ENCODE data around the gene ANXA9. TPM values are rescaled to one million over a fixed set of nuclear protein-coding genes. Genes with fewer than 3 reads are reported as not detected.

ANXA9 gene
- total RNA-seq, 2 donors from 2014 or later = 0.15 to 0.44 TPM

GRCh38 chr1:151013518-151013917 is 31.4 kb downstream of the ANXA9 start:
- peak; percentile 76 to 85 for ATAC-seq
- DNase-seq = peak; percentile 56
- intact Hi-C loops (cut with DNase I) = no loop called here

GRCh38 chr1:151024540-151025146 is 42.6 kb downstream of the ANXA9 start:
- intact Hi-C loops (cut with DNase I) = loop anchor here in 1 of 2 donors (2.0 to 5.0 kb wide), 2 partner anchors 46 to 133 kb away; partner anchors contain the start of genes GABPB2 and TNFAIP8L2
- ATAC-seq (peak; percentile 91 to 93), DNase-seq (peak; percentile 88)

- intact Hi-C loops (cut with DNase I) = loop anchor here in 1 of 2 donors (5.0 kb wide), 1 partner anchor 131 kb away; the partner anchor contains the start of gene TNFAIP8L2
- DNase-seq (no peak), ATAC-seq (no peak)
Measured at GRCh38 chr1:151026460-151026859, 44.4 kb downstream of the ANXA9 start.

- intact Hi-C loops (cut with DNase I) = no loop called here
- no peak for DNase-seq
- ATAC-seq = no peak
Measured at GRCh38 chr1:151032164-151032563, 50.1 kb downstream of the ANXA9 start.

GRCh38 chr1:151035167-151035566 is 53.1 kb downstream of the ANXA9 start:
- ATAC-seq (peak in 1 of 2 donors; percentile 22), DNase-seq (no peak)
- intact Hi-C loops (cut with DNase I) = no loop called here

GRCh38 chr1:151036356-151036755 is 54.3 kb downstream of the ANXA9 start, which contains the start of gene BNIPL:
Gene BNIPL, plus strand, starts transcription at chr1:151036586. Its CDS starts 140 bp downstream, at chr1:151036726.
- intact Hi-C loops (cut with DNase I) = no loop called here

GRCh38 chr1:151037032-151037431 is 54.9 kb downstream of the ANXA9 start:
- intact Hi-C loops (cut with DNase I) = no loop called here
- ATAC-seq (no peak), DNase-seq (no peak)

More at GRCh38 chr1:151036356-151036755, 54.3 kb downstream of the ANXA9 start, which contains the start of gene BNIPL:
- DNase-seq = no peak
- no peak for ATAC-seq

GRCh38 chr1:151039521-151039920 is 57.4 kb downstream of the ANXA9 start:
- intact Hi-C loops (cut with DNase I) = no loop called here
- DNase-seq (no peak), ATAC-seq (no peak)

- intact Hi-C loops (cut with DNase I) = no loop called here
- DNase-seq (no peak), ATAC-seq (no peak)
Measured at GRCh38 chr1:151043163-151043562, 61.1 kb downstream of the ANXA9 start.

Other genes starting within 250 kb of the ANXA9 start
- 10 to 100 TPM; 42.2 to 77.4 TPM for gene CTSS, start 216.5 kb upstream of the ANXA9 start, total RNA-seq
- 10 to 100 TPM; 17.5 to 18.4 TPM for gene CTSK, start 174.0 kb upstream of the ANXA9 start, total RNA-seq
- gene ARNT, start 105.7 kb upstream of the ANXA9 start, total RNA-seq = 10 to 100 TPM; 31.9 to 32.5 TPM
- gene CTXND2, start 95.2 kb upstream of the ANXA9 start, total RNA-seq = not detected
- gene SETDB1, start 55.9 kb upstream of the ANXA9 start, total RNA-seq = 10 to 100 TPM; 16.3 to 19.9 TPM
- 100 to 1,000 TPM in 1 of 2 donors, 10 to 100 TPM in 1; 72.0 to 105 TPM for gene CERS2, start 7.5 kb upstream of the ANXA9 start, total RNA-seq
- 10 to 100 TPM; 32.2 to 36.2 TPM for gene MINDY1, start 24.6 kb downstream of the ANXA9 start, total RNA-seq
- 10 to 100 TPM; 33.1 to 36.6 TPM for gene PRUNE1, start 26.2 kb downstream of the ANXA9 start, total RNA-seq
- under 1 TPM; 0.15 to 0.16 TPM for gene BNIPL, start 54.3 kb downstream of the ANXA9 start, total RNA-seq
- gene C1orf56, start 65.5 kb downstream of the ANXA9 start, total RNA-seq = 1 to 10 TPM; 4.8 to 6.5 TPM
- 10 to 100 TPM; 36.5 to 55.3 TPM for gene CDC42SE1, start 77.3 kb downstream of the ANXA9 start, total RNA-seq
- gene MLLT11, start 78.1 kb downstream of the ANXA9 start, total RNA-seq = 1 to 10 TPM; 2.0 to 2.7 TPM
- 10 to 100 TPM; 13.4 to 15.6 TPM for gene GABPB2, start 88.5 kb downstream of the ANXA9 start, total RNA-seq
- gene SEMA6C, start 164.3 kb downstream of the ANXA9 start, total RNA-seq = 10 to 100 TPM; 23.6 to 37.0 TPM
- gene TNFAIP8L2, start 174.4 kb downstream of the ANXA9 start, total RNA-seq = 1 to 10 TPM; 2.1 to 5.3 TPM
- gene LYSMD1, start 183.6 kb downstream of the ANXA9 start, total RNA-seq = 10 to 100 TPM in 1 of 2 donors, 1 to 10 TPM in 1; 9.7 to 10.3 TPM
- 10 to 100 TPM; 19.4 to 20.9 TPM for gene SCNM1, start 183.9 kb downstream of the ANXA9 start, total RNA-seq
- gene TMOD4, start 193.7 kb downstream of the ANXA9 start, total RNA-seq = not detected
- gene VPS72, start 207.9 kb downstream of the ANXA9 start, total RNA-seq = 10 to 100 TPM; 38.3 to 48.4 TPM
- 10 to 100 TPM; 34.7 to 46.9 TPM for gene PIP5K1A, start 216.3 kb downstream of the ANXA9 start, total RNA-seq

All from left cardiac atrium (tissue), 4 donors.